Measurements from ENCODE around the gene PRLR. TPM values are rescaled to one million over a fixed set of nuclear protein-coding genes. Genes with fewer than 3 reads are reported as not detected.

PRLR gene
- total and polyA plus RNA-seq, 9 of the 15 experiments (the other 6 are each of a cell fraction or from before 2014, with no cell fraction given): 0.02 TPM; not detected in 8

DNA sequence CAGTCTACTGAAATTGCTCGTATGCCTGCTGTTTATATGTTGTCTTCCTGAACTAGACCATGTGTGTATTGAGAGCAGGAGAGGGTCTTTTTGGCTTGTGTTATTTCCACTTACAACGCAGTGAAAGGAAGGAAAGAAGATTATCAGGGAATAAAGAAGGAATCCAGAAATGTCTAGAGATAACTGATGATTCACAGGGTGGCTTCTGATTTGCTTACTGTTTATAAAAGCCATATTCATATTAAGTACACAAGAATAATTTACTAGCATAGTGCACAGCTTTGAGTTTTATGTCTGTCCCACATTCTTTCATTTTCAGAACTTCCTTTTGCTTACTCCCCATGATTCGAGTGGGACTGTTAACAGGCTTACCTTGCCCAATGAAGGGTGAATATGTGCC, 72.1 kb downstream of the PRLR start:
- Histone ChIP-seq H4K20me1 (replicated peaks; ENCODE audit: control insufficient read depth, insufficient read depth, low read length) (no peaks in the 10 kb centered on the region), H3K4me1 (replicated peaks in 1 of 2; ENCODE audit: control insufficient read depth in 2 of 2, insufficient read depth in 2 of 2, low read length in 2 of 2) (no peaks in the 10 kb centered on the region), H3K9me3 (replicated peaks; ENCODE audit: control insufficient read depth, insufficient read depth, low read depth, low read length) (no peaks in the 10 kb centered on the region), H3K27ac (ENCODE audit: extremely low read depth, low read depth, low read length) (no peak overlapping the region), H3K4me3 (no peak overlapping the region), H3K27me3 (ENCODE audit: control insufficient read depth in 2 of 2, insufficient read depth in 2 of 2, low read length in 2 of 2) (no peaks in the 10 kb centered on the region; a peak in 1 of 5 replicates), H3K79me2 (ENCODE audit: control insufficient read depth, insufficient read depth, low read length) (no peaks in the 10 kb centered on the region), H2AFZ (ENCODE audit: low read depth, low read length) (no peak overlapping the region), H3K36me3 (ENCODE audit: control insufficient read depth, insufficient read depth, low read length) (no peaks in the 10 kb centered on the region), H3K9me1 (ENCODE audit: control insufficient read depth, insufficient read depth, low read length) (no peaks in the 10 kb centered on the region), H3K9ac (ENCODE audit: insufficient read depth in 1 of 2, low read depth in 2 of 2, low read length in 2 of 2) (no peak overlapping the region), H3K4me2 (ENCODE audit: insufficient read depth, low read length) (no peak overlapping the region)
- no peak for FAIRE-seq
- CTCF ChIA-PET (ENCODE audit: low intra/inter-chr PET ratio): no interaction called here
- intact Hi-C loops (cut with micrococcal nuclease) (no loop called here), in situ Hi-C loops (cut with MboI) (no loop called here)
- TF ChIP-seq, protein P1, sequence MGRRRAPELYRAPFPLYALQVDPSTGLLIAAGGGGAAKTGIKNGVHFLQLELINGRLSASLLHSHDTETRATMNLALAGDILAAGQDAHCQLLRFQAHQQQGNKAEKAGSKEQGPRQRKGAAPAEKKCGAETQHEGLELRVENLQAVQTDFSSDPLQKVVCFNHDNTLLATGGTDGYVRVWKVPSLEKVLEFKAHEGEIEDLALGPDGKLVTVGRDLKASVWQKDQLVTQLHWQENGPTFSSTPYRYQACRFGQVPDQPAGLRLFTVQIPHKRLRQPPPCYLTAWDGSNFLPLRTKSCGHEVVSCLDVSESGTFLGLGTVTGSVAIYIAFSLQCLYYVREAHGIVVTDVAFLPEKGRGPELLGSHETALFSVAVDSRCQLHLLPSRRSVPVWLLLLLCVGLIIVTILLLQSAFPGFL (CRISPR knock-in tag; IDR thresholded peaks at IDR 0.05): no peak
- TF ChIP-seq, protein P2, sequence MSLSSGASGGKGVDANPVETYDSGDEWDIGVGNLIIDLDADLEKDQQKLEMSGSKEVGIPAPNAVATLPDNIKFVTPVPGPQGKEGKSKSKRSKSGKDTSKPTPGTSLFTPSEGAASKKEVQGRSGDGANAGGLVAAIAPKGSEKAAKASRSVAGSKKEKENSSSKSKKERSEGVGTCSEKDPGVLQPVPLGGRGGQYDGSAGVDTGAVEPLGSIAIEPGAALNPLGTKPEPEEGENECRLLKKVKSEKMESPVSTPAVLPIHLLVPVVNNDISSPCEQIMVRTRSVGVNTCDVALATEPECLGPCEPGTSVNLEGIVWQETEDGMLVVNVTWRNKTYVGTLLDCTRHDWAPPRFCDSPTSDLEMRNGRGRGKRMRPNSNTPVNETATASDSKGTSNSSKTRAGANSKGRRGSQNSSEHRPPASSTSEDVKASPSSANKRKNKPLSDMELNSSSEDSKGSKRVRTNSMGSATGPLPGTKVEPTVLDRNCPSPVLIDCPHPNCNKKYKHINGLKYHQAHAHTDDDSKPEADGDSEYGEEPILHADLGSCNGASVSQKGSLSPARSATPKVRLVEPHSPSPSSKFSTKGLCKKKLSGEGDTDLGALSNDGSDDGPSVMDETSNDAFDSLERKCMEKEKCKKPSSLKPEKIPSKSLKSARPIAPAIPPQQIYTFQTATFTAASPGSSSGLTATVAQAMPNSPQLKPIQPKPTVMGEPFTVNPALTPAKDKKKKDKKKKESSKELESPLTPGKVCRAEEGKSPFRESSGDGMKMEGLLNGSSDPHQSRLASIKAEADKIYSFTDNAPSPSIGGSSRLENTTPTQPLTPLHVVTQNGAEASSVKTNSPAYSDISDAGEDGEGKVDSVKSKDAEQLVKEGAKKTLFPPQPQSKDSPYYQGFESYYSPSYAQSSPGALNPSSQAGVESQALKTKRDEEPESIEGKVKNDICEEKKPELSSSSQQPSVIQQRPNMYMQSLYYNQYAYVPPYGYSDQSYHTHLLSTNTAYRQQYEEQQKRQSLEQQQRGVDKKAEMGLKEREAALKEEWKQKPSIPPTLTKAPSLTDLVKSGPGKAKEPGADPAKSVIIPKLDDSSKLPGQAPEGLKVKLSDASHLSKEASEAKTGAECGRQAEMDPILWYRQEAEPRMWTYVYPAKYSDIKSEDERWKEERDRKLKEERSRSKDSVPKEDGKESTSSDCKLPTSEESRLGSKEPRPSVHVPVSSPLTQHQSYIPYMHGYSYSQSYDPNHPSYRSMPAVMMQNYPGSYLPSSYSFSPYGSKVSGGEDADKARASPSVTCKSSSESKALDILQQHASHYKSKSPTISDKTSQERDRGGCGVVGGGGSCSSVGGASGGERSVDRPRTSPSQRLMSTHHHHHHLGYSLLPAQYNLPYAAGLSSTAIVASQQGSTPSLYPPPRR (CRISPR knock-in tag; IDR thresholded peaks at IDR 0.05; ENCODE audit: borderline replicate concordance): no peak
- TF ChIP-seq, protein P3, sequence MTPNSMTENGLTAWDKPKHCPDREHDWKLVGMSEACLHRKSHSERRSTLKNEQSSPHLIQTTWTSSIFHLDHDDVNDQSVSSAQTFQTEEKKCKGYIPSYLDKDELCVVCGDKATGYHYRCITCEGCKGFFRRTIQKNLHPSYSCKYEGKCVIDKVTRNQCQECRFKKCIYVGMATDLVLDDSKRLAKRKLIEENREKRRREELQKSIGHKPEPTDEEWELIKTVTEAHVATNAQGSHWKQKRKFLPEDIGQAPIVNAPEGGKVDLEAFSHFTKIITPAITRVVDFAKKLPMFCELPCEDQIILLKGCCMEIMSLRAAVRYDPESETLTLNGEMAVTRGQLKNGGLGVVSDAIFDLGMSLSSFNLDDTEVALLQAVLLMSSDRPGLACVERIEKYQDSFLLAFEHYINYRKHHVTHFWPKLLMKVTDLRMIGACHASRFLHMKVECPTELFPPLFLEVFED (CRISPR knock-in tag; conservative IDR thresholded peaks at IDR 0.05): no peak
- no peak for TF ChIP-seq DACH1 (IDR thresholded peaks at IDR 0.05; ENCODE audit: partially characterized antibody)
- no peak for TF ChIP-seq RFX7 (CRISPR knock-in tag; IDR thresholded peaks at IDR 0.05)
- TF ChIP-seq TCF7 (IDR thresholded peaks at IDR 0.05; ENCODE audit: borderline replicate concordance): no peak
- no peak for TF ChIP-seq ZBTB17 (CRISPR knock-in tag; IDR thresholded peaks at IDR 0.05)
- no peak for TF ChIP-seq ZSCAN29 (IDR thresholded peaks at IDR 0.05)
- TF ChIP-seq CEBPB (tag; IDR thresholded peaks at IDR 0.05): no peak
- TF ChIP-seq ZNF174 (CRISPR knock-in tag; IDR thresholded peaks at IDR 0.05): no peak
- no peak for TF ChIP-seq ZNF57 (CRISPR knock-in tag; IDR thresholded peaks at IDR 0.05)
- BruUV-seq (replicated peaks): no TSS peak
- no peak for DNase-seq (ENCODE audit: extremely low read depth in 1 of 4, low spot score in 3 of 4)
- no peak for ATAC-seq
- 0% methylated on average over 3 of the region's 3 CpGs for WGBS (ENCODE audit: insufficient coverage, low coverage, missing lambda C conversion rate)
- POLR2A ChIA-PET: no interaction called here

Measured in K562 (cell line).